SK-N-SH (cell line): ENCODE measurements around the gene AZU1. TPM values are rescaled to one million over a fixed set of nuclear protein-coding genes. Genes with fewer than 3 reads are reported as not detected.

Experiments used
- CTCF ChIA-PET: fragments of 300-600, 350-600 bp; formaldehyde crosslinking; extraction: SDS; loops from one replicate; lab custom pipeline; 2021; lab: Yijun Ruan, JAX
- POLR2A ChIA-PET: fragments of 350-600 bp; sonication (Branson Sonifier 250); formaldehyde crosslinking; extraction: SDS; loops from one replicate; lab custom pipeline; 2020; ENCODE audit warnings: antibody characterized with exemption, inconsistent platforms; lab: Yijun Ruan, JAX
- DNase-seq: peaks from one replicate; pipeline ENCODE4 v3.0.0; 2012
- H2AFZ ChIP-seq: fragments of 200-600 bp; sonication (generic); 2 replicates; pipeline ENCODE4 v1.8.1; 2016; ENCODE audit warnings: antibody characterized with exemption, mild to moderate bottlenecking, low read depth
- H3F3A ChIP-seq: fragments of 200-600 bp; sonication (generic); replicated peaks from 2 replicates; pipeline ENCODE3; 2016; ENCODE audit warnings: antibody characterized with exemption, mild to moderate bottlenecking; ENCODE audit not compliant: insufficient read depth
- H3K27ac ChIP-seq, 2 experiments: fragments of 200-500 bp in 1 of 2; fragments of 200-600 bp in 1 of 2; sonication (Bioruptor generic) in 1 of 2; sonication (generic), shearing (Covaris generic) in 1 of 2; 2 replicates each; pipeline versions ENCODE4 v1.5.1 to v1.6.1; 2014 to 2016; ENCODE audit warnings: low read depth in 2 of 2, inconsistent platforms in 1 of 2, low read length in 1 of 2, mild to moderate bottlenecking in 1 of 2, mixed read lengths in 1 of 2
- H3K27me3 ChIP-seq: fragments of 200-600 bp; sonication (generic), shearing (Covaris generic); 2 replicates; pipeline ENCODE4 v1.6.1; 2016; ENCODE audit warnings: mixed run types; ENCODE audit not compliant: insufficient read depth
- H3K36me3 ChIP-seq, 2 experiments: fragments of 200-500 bp in 1 of 2; fragments of 200-600 bp in 1 of 2; sonication (Bioruptor generic) in 1 of 2; sonication (generic) in 1 of 2; replicated peaks in 1 of 2; 2 replicates each; pipeline versions ENCODE3 to v1.5.1; 2014 to 2016; ENCODE audit warnings: low read length in 1 of 2, mild to moderate bottlenecking in 1 of 2; ENCODE audit not compliant: insufficient read depth in 2 of 2, control insufficient read depth in 1 of 2
- H3K4me1 ChIP-seq, 2 experiments: fragments of 200-500 bp in 1 of 2; fragments of 200-600 bp in 1 of 2; sonication (Bioruptor generic) in 1 of 2; sonication (generic), shearing (Covaris generic) in 1 of 2; 2 replicates each; pipeline versions ENCODE4 v1.5.1 to v1.6.1; 2014 to 2016; ENCODE audit warnings: low read depth in 1 of 2, low read length in 1 of 2, mixed run types in 1 of 2; ENCODE audit not compliant: insufficient read depth in 2 of 2, control insufficient read depth in 1 of 2
- H3K4me2 ChIP-seq: fragments of 200-600 bp; sonication (generic), shearing (Covaris generic); 2 replicates; pipeline ENCODE4 v1.6.1; 2017; ENCODE audit warnings: mixed run types
- H3K4me3 ChIP-seq, 2 experiments: fragments of 200-500 bp in 1 of 2; fragments of 200-600 bp in 1 of 2; sonication (Bioruptor generic) in 1 of 2; sonication (generic), shearing (Covaris generic) in 1 of 2; 2 replicates each; pipeline versions ENCODE4 v1.5.1 to v1.8.1; 2014 to 2016; ENCODE audit warnings: low read depth in 2 of 2, inconsistent platforms in 1 of 2, low read length in 1 of 2, mild to moderate bottlenecking in 1 of 2, mixed read lengths in 1 of 2, moderate library complexity in 1 of 2
- H3K79me2 ChIP-seq: fragments of 200-600 bp; sonication (generic); 2 replicates; pipeline ENCODE4 v1.8.1; 2017; ENCODE audit warnings: mild to moderate bottlenecking; ENCODE audit not compliant: insufficient read depth
- H3K9ac ChIP-seq: fragments of 200-600 bp; sonication (generic); 2 replicates; pipeline ENCODE4 v1.6.1; 2017; ENCODE audit warnings: mixed run types
- H3K9me2 ChIP-seq: fragments of 200-600 bp; sonication (generic); 2 replicates; pipeline ENCODE4 v1.6.1; 2017; ENCODE audit warnings: mixed run types
- H3K9me3 ChIP-seq: fragments of 200-600 bp; sonication (generic); 2 replicates; pipeline ENCODE4 v1.6.1; 2017; ENCODE audit warnings: mixed run types, mild to moderate bottlenecking, moderate library complexity
- H4K20me1 ChIP-seq: fragments of 200-600 bp; sonication (generic); 2 replicates; pipeline ENCODE4 v1.6.1; 2017; ENCODE audit warnings: mild to moderate bottlenecking, mixed run types; ENCODE audit not compliant: insufficient read depth
- CHD2 ChIP-seq: fragments of 150-350 bp; IDR thresholded peaks from 2 replicates; pipeline ENCODE4 v1.6.1; 2018; ENCODE audit warnings: low read length; ENCODE audit not compliant: partially characterized antibody
- ELF1 ChIP-seq: IDR thresholded peaks from 2 replicates; pipeline ENCODE4 v1.4.0; 2012
- EP300 ChIP-seq, 2 experiments: IDR thresholded peaks; 2 replicates each; pipeline versions ENCODE4 v1.4.0 to v1.6.1; 2012; ENCODE audit warnings: borderline replicate concordance in 1 of 2, low read depth in 1 of 2, low read length in 1 of 2
- EZH2phosphoT487 ChIP-seq: fragments of 200-600 bp; sonication (generic); IDR thresholded peaks from 2 replicates; pipeline ENCODE4 v1.6.1; 2017; ENCODE audit warnings: low read depth, mixed run types, mild to moderate bottlenecking, antibody characterized with exemption, moderate library complexity, borderline replicate concordance
- FOSL2 ChIP-seq: IDR thresholded peaks from 2 replicates; pipeline ENCODE4 v1.4.0; 2012; ENCODE audit warnings: low read depth, mild to moderate bottlenecking, moderate library complexity, borderline replicate concordance
- FOXM1 ChIP-seq: IDR thresholded peaks from 2 replicates; pipeline ENCODE4 v1.4.0; 2012; ENCODE audit warnings: low read depth, mild to moderate bottlenecking
- GABPA ChIP-seq: IDR thresholded peaks from 2 replicates; pipeline ENCODE4 v1.4.0; 2012; ENCODE audit warnings: low read depth, mild to moderate bottlenecking
- JUND ChIP-seq: IDR thresholded peaks from 2 replicates; pipeline ENCODE4 v1.4.0; 2012
- MAX ChIP-seq: IDR thresholded peaks from 2 replicates; pipeline ENCODE4 v1.4.0; 2012; ENCODE audit warnings: low read depth
- MEF2A ChIP-seq: IDR thresholded peaks from 2 replicates; pipeline ENCODE4 v1.4.0; 2012; ENCODE audit warnings: low read depth, borderline replicate concordance
- NFIC ChIP-seq: IDR thresholded peaks from 2 replicates; pipeline ENCODE4 v1.4.0; 2012; ENCODE audit warnings: borderline replicate concordance
- NRF1 ChIP-seq: IDR thresholded peaks from 2 replicates; pipeline ENCODE4 v1.6.1; 2012; ENCODE audit warnings: low read depth, mild to moderate bottlenecking, low read length
- PBX3 ChIP-seq: IDR thresholded peaks from 2 replicates; pipeline ENCODE4; 2012
- POLR2AphosphoS5 ChIP-seq: IDR thresholded peaks from 2 replicates; pipeline ENCODE4 v1.6.1; 2012; ENCODE audit warnings: low read depth, low read length
- RAD21 ChIP-seq: IDR thresholded peaks from 2 replicates; pipeline ENCODE4 v1.6.1; 2012; ENCODE audit warnings: mild to moderate bottlenecking, low read length
- RCOR1 ChIP-seq: fragments of 150-350 bp; IDR thresholded peaks from 2 replicates; pipeline ENCODE4 v1.6.1; 2017; ENCODE audit warnings: antibody characterized with exemption, low read length
- SIN3A ChIP-seq: IDR thresholded peaks from 2 replicates; pipeline ENCODE4 v1.6.1; 2012; ENCODE audit warnings: low read depth, mild to moderate bottlenecking, low read length, moderate library complexity, borderline replicate concordance
- SMC3 ChIP-seq: IDR thresholded peaks from 2 replicates; pipeline ENCODE4 v1.6.1; 2012; ENCODE audit warnings: low read depth, low read length, improper control_type of control experiment
- TAF1 ChIP-seq: IDR thresholded peaks from 2 replicates; pipeline ENCODE4 v1.6.1; 2012; ENCODE audit warnings: low read depth, mild to moderate bottlenecking, low read length, moderate library complexity, borderline replicate concordance
- TCF12 ChIP-seq: IDR thresholded peaks from 2 replicates; pipeline ENCODE4 v1.4.0; 2012
- TEAD4 ChIP-seq: IDR thresholded peaks from 2 replicates; pipeline ENCODE4 v1.4.0; 2012; ENCODE audit warnings: mild to moderate bottlenecking, borderline replicate concordance; ENCODE audit not compliant: insufficient read depth
- USF2 ChIP-seq: fragments of 150-350 bp; IDR thresholded peaks from 2 replicates; pipeline ENCODE4 v1.6.1; 2017; ENCODE audit warnings: antibody characterized with exemption, low read length, low read depth, borderline replicate concordance
- YY1 ChIP-seq: IDR thresholded peaks from 2 replicates; pipeline ENCODE4 v1.4.0; 2012; ENCODE audit warnings: low read depth, mild to moderate bottlenecking
- ZBTB33 ChIP-seq: IDR thresholded peaks from 2 replicates; pipeline ENCODE4 v1.4.0; 2012; ENCODE audit warnings: low read depth, borderline replicate concordance
- WGBS: methylation state at CpG from one replicate; pipeline ENCODE4 v1.1.6; 2017; ENCODE audit warnings: low lambda C conversion rate; 5-methylcytosine and 5-hydroxymethylcytosine counted together
- polyA plus RNA-seq, 3 experiments: library from polyadenylated mRNA; depleted of rRNA; stranded (reverse); fragments of >200 nt; gene quantifications; 2 replicates each; pipeline ENCODE4 v1.2.3, GENCODE V29; 2012
- TF ChIP-seq, protein P1 (sequence below): fragments of 150-350 bp; IDR thresholded peaks from 2 replicates; pipeline ENCODE4 v1.6.1; 2016; ENCODE audit warnings: mild to moderate bottlenecking, low read depth, low read length
- TF ChIP-seq, protein P2 (sequence below): fragments of 200-600 bp; sonication (generic); IDR thresholded peaks from 2 replicates; pipeline ENCODE4 v1.6.1; 2017; ENCODE audit warnings: antibody characterized with exemption, mild to moderate bottlenecking, moderate library complexity

AZU1 gene
- polyA plus RNA-seq, 1 of the 3 experiments (the other 2 are of a cell fraction) = 0.15 TPM

DNA sequence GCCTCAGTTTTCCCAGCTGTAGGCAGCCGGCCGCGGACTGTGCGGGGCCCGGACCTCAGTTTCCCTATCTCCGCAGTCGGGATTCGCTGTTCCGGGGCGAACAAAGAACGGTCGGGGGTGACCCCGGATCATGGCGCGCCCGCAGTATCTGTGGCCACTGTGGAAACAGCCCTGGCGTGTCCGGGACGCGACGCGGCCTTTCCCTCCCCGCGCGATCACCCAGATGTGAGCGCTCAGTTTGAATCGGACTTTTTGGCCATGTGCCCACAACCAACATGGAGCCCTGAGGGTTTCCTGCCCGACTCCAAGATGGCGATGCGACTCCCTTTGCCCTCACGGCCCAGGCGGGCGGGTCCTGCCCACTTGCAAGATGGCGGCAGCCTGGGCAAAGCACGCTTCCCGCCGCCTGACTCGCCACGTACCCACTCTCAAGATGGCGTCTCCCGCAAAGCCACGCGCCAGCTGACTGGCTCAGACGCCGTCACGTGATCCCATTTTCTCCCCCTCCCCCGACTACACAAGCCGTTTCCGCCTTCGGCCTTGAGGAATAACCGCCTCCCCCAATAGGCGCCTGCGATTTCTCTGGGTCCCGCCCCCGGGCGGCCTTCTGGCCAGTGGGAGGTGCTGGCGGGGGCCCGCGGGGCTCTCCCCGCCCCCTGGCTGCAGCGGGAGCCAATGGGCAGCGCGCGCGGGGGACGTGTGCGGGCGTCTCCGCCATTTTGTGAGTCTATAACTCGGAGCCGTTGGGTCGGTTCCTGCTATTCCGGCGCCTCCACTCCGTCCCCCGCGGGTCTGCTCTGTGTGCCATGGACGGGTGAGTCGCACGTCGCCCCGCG lies 30.7 kb upstream of the AZU1 start, which contains the start of gene PTBP1:
PTBP1 (plus strand) TSS at position 761 of the 836 bp plus-strand sequence; CDS start at position 807, 46 bp downstream.
- peak; percentile 97 for DNase-seq
- H2AFZ ChIP-seq = no peak within 1 kb of the TSS
- H3K27me3 ChIP-seq = no peaks in the 10 kb centered on the region
- H3K9me3 ChIP-seq = no peaks in the 10 kb centered on the region
- peaks cover 41% of the 10 kb centered on the region for H4K20me1 ChIP-seq
- ChIA-PET POLR2A (interaction anchor here (0.5 to 1.6 kb wide), 2 partner anchors 54 to 476 kb away, joined by 3 read pairs; no protein-coding TSS in a partner anchor), CTCF (interaction anchor here (1.2 to 1.5 kb wide), 2 partner anchors 55 to 187 kb away, joined by 3 read pairs; partner anchors contain the start of gene WDR18)
- H3K9me2 ChIP-seq = no peaks in the 10 kb centered on the region
- 3% methylated on average over 34 of the region's 83 CpGs for WGBS
- H3K79me2 ChIP-seq = peaks cover 41% of the 10 kb centered on the region
- H3K4me1 ChIP-seq = peaks cover 26 to 42% of the 10 kb centered on the region in 2 experiments; a peak in 3 of 4 replicates
- H3K4me3 ChIP-seq = peak within 1 kb of the TSS; percentile 85 to 88
- peak within 1 kb of the TSS; percentile 95 for H3K4me2 ChIP-seq
- H3F3A ChIP-seq = peaks cover 4% of the 10 kb centered on the region
- H3K9ac ChIP-seq = peak within 1 kb of the TSS; percentile 96
- peaks cover 10 to 11% of the 10 kb centered on the region in 2 experiments for H3K36me3 ChIP-seq
- peak within 1 kb of the TSS; percentile 81 to 94 for H3K27ac ChIP-seq
- TF ChIP-seq TEAD4 (no peak), USF2 (peak; percentile 90), NFIC (peak; percentile 67; the same call in 1 of the 2 replicates), ZBTB33 (no peak), FOXM1 (no peak), NRF1 (no peak), JUND (no peak), TCF12 (0 out of 2 replicates have a peak, but pooled peaks have one; percentile 5), RCOR1 (no peak), FOSL2 (no peak), PBX3 (peak; percentile 95), CHD2 (peak; percentile 85), EP300 (IDR thresholded peaks at IDR 0.05; ENCODE audit: borderline replicate concordance in 1 of 2, low read depth in 1 of 2, low read length in 1 of 2) (no peak), YY1 (peak; percentile 100), MEF2A (no peak), RAD21 (no peak), SMC3 (no peak), EZH2phosphoT487 (no peak), ELF1 (peak; percentile 93), TAF1 (peak; percentile 88), POLR2AphosphoS5 (peak; percentile 94), SIN3A (0 out of 2 replicates have a peak, but pooled peaks have one; percentile 26), MAX (peak; percentile 89), GABPA (peak; percentile 78)
- TF ChIP-seq, protein P1, sequence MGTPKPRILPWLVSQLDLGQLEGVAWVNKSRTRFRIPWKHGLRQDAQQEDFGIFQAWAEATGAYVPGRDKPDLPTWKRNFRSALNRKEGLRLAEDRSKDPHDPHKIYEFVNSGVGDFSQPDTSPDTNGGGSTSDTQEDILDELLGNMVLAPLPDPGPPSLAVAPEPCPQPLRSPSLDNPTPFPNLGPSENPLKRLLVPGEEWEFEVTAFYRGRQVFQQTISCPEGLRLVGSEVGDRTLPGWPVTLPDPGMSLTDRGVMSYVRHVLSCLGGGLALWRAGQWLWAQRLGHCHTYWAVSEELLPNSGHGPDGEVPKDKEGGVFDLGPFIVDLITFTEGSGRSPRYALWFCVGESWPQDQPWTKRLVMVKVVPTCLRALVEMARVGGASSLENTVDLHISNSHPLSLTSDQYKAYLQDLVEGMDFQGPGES = peak; percentile 86
- TF ChIP-seq, protein P2, sequence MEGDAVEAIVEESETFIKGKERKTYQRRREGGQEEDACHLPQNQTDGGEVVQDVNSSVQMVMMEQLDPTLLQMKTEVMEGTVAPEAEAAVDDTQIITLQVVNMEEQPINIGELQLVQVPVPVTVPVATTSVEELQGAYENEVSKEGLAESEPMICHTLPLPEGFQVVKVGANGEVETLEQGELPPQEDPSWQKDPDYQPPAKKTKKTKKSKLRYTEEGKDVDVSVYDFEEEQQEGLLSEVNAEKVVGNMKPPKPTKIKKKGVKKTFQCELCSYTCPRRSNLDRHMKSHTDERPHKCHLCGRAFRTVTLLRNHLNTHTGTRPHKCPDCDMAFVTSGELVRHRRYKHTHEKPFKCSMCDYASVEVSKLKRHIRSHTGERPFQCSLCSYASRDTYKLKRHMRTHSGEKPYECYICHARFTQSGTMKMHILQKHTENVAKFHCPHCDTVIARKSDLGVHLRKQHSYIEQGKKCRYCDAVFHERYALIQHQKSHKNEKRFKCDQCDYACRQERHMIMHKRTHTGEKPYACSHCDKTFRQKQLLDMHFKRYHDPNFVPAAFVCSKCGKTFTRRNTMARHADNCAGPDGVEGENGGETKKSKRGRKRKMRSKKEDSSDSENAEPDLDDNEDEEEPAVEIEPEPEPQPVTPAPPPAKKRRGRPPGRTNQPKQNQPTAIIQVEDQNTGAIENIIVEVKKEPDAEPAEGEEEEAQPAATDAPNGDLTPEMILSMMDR = no peak
